Activated CD4-positive, alpha-beta T cell treated with anti-CD3 and anti-CD28 coated beads, Interleukin-2, amount 10 ng/mL, durations not matched to agents 7 days and 5 days (primary cell): ENCODE data around the gene AGBL1. TPM values are rescaled to one million over a fixed set of nuclear protein-coding genes. Genes with fewer than 3 reads are reported as not detected.

Experiments used
- CTCF ChIA-PET: fragments of 350-600 bp; sonication (Branson Sonifier 250); formaldehyde crosslinking; loops from one replicate; lab custom pipeline; 2021; ENCODE audit warnings: antibody characterized with exemption; lab: Charles Lee
- POLR2A ChIA-PET: fragments of 350-600 bp; sonication (Branson Sonifier 250); formaldehyde crosslinking; loops from one replicate; lab custom pipeline; 2021; ENCODE audit warnings: antibody characterized with exemption; lab: Charles Lee
- DNase-seq: peaks from one replicate; pipeline ENCODE4 v3.0.0-alpha.2; 2020
- H3K27ac Mint-ChIP-seq: one replicate; pipeline ENCODE4 v1.8.0; 2021; ENCODE audit warnings: mild to moderate bottlenecking, moderate library complexity, mixed read lengths
- H3K27me3 Mint-ChIP-seq: one replicate; pipeline ENCODE4 v1.8.0; 2021; ENCODE audit warnings: mixed read lengths
- H3K36me3 Mint-ChIP-seq: one replicate; pipeline ENCODE4 v1.8.0; 2021; ENCODE audit warnings: low read depth, mixed read lengths
- H3K4me1 Mint-ChIP-seq: one replicate; pipeline ENCODE4 v1.8.0; 2021; ENCODE audit warnings: mixed read lengths
- H3K4me3 Mint-ChIP-seq: one replicate; pipeline ENCODE4 v1.8.0; 2021; ENCODE audit warnings: mild to moderate bottlenecking, moderate library complexity, mixed read lengths
- H3K9me3 Mint-ChIP-seq: one replicate; pipeline ENCODE4 v1.8.0; 2021; ENCODE audit warnings: mixed read lengths
- total RNA-seq, 2 experiments: library from RNA; stranded (reverse); gene quantifications; one replicate each; pipeline ENCODE4 v1.2.3, GENCODE V29; 2021

AGBL1 gene
- total RNA-seq, 2 experiments from 2014 or later, result not detected

GRCh38 chr15:86849558-86850285 is 770.1 kb downstream of the AGBL1 start:
- no peak for DNase-seq

DNA sequence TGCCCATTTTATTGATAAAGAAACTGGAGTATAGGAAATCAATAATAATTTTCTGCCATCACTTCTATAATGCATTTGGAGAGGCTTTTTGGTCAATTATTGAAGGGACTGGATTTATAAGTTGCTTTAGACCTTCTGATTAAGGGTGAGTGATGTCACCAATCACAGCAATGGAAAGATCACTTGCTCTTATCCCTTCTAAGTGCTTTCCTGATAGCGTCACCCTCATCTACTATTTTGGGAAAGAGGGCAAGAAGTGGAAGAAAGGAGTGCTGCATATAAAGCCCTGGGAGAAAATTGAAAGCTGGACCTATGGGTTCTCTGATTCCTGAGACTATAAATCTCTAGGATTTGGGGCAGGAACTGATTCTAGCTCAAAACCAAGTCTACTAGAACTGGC is 771.3 kb downstream of the AGBL1 start:
- no peaks in the 10 kb centered on the region for H3K4me1 Mint-ChIP-seq
- H3K9me3 Mint-ChIP-seq, result peaks cover 2% of the 10 kb centered on the region
- peaks cover 2% of the 10 kb centered on the region for H3K27me3 Mint-ChIP-seq
- no peak for DNase-seq
- H3K4me3 Mint-ChIP-seq, result no peak overlapping the region
- CTCF ChIA-PET, result no interaction called here
- H3K27ac Mint-ChIP-seq, result no peak overlapping the region
- POLR2A ChIA-PET, result no interaction called here
- H3K36me3 Mint-ChIP-seq, result no peaks in the 10 kb centered on the region

More at GRCh38 chr15:86849558-86850285, 770.1 kb downstream of the AGBL1 start:
- peaks cover 2% of the 10 kb centered on the region for H3K27me3 Mint-ChIP-seq
- H3K36me3 Mint-ChIP-seq, result no peaks in the 10 kb centered on the region
- no peaks in the 10 kb centered on the region for H3K4me1 Mint-ChIP-seq
- ChIA-PET CTCF (interaction anchor here (0.8 kb wide), 1 partner anchor 9 kb away, joined by 3 read pairs; no protein-coding TSS in a partner anchor), POLR2A (no interaction called here)
- H3K27ac Mint-ChIP-seq, result no peak overlapping the region
- no peak overlapping the region for H3K4me3 Mint-ChIP-seq
- peaks cover 2% of the 10 kb centered on the region for H3K9me3 Mint-ChIP-seq

- ChIA-PET CTCF (no interaction called here), POLR2A (no interaction called here)
- Mint-ChIP-seq H3K4me3 (no peak overlapping the region), H3K27ac (no peak overlapping the region), H3K27me3 (no peaks in the 10 kb centered on the region), H3K36me3 (no peaks in the 10 kb centered on the region), H3K9me3 (no peaks in the 10 kb centered on the region), H3K4me1 (no peaks in the 10 kb centered on the region)
- no peak for DNase-seq
Measured at GRCh38 chr15:86852741-86853140, 773.1 kb downstream of the AGBL1 start.

GRCh38 chr15:86854176-86854575 is 774.5 kb downstream of the AGBL1 start:
- no peak for DNase-seq
- H3K4me3 Mint-ChIP-seq, result no peak overlapping the region
- H3K27me3 Mint-ChIP-seq, result no peaks in the 10 kb centered on the region
- ChIA-PET CTCF (no interaction called here), POLR2A (no interaction called here)
- no peak overlapping the region for H3K27ac Mint-ChIP-seq
- H3K4me1 Mint-ChIP-seq, result no peaks in the 10 kb centered on the region
- no peaks in the 10 kb centered on the region for H3K9me3 Mint-ChIP-seq
- no peaks in the 10 kb centered on the region for H3K36me3 Mint-ChIP-seq

DNA sequence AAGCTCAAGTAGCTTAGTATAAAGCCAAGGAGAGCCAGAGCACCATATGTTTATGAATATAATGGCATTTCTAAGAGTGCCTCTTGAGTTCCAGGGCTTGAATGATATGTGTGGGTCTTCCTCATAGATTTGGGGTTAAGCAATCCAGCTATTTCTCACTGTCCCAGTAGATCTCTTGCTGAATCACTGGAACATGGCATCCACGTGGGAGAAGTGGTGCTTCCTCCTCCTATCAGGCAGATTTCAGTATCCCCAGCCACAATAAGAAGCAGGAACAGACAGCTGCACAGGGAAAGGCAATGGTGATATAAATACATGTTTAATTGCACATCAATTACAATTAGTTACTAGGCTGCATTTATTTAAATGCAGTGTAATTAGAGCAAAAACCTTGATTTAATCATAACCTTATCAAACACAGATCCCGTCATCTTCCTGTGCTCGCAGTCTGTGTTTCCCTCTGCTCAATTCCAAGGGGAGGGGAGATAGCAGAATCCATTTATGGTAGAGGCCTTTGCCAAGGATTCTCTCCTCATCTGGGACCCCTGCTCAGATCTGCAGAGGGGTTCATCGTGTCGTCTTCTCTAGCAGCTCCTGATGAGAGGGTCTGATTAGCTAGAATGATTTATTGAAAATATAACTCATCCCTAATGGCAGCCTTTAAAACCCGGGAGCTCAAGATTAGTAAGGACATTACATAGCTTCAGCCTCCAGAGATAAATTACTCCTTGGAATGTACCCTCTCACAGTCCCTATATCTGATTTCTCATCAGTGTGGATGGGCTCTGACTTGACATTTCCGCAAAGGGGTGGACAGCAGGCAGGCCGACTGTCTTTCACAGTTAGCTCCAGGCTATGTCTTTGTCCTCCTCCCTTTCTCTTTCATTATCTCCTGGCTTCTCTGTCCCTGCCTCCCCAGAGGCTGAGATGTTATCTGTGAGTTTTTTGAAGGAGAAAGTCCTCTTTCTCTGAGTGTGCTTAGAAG is 775.9 kb downstream of the AGBL1 start:
- H3K9me3 Mint-ChIP-seq, result no peaks in the 10 kb centered on the region
- no peak overlapping the region for H3K4me3 Mint-ChIP-seq
- no peaks in the 10 kb centered on the region for H3K27me3 Mint-ChIP-seq
- POLR2A ChIA-PET, result no interaction called here
- CTCF ChIA-PET, result interaction anchor here (1.0 kb wide), 1 partner anchor 24 kb away, joined by 3 read pairs; no protein-coding TSS in a partner anchor
- H3K27ac Mint-ChIP-seq, result no peak overlapping the region
- no peaks in the 10 kb centered on the region for H3K36me3 Mint-ChIP-seq
- DNase-seq, result no peak
- H3K4me1 Mint-ChIP-seq, result no peaks in the 10 kb centered on the region

- ChIA-PET CTCF (no interaction called here), POLR2A (no interaction called here)
- no peak overlapping the region for H3K27ac Mint-ChIP-seq
- no peak overlapping the region for H3K4me3 Mint-ChIP-seq
- H3K4me1 Mint-ChIP-seq, result no peaks in the 10 kb centered on the region
- H3K27me3 Mint-ChIP-seq, result no peaks in the 10 kb centered on the region
- no peaks in the 10 kb centered on the region for H3K9me3 Mint-ChIP-seq
- DNase-seq, result no peak
- H3K36me3 Mint-ChIP-seq, result no peaks in the 10 kb centered on the region
Measured at GRCh38 chr15:86857701-86858100, 778.0 kb downstream of the AGBL1 start.

DNA sequence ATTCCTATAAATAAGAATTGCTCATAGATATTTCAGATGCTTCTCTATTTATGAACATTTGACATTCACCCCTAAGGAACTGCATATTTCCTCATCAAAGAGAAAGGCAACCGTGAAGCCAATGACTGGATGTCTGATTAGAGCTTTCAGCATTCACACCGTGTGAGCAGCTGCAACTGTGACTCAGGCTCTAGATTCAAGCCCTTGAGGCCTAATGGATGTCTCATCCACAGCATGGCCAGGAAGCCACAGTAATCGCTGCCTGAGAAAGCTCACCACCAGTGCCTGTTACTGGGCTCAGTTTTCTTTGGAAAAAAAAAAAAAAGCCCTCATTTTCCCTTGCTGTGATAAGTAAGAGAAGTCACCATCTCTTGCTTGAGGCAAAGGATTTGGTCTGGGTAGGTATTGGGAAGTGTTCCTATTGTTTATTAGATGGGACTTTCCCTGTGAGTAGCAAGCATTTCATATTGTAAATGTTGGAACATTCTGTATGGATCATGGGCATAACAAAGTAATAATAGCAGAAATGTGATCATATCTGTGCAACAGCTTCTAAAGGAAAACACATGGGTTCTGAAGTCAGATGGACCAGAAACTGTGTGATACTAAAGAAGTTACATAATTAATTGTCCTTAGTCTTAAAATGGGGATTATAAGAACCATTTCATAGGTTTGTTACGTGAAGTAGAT is 783.7 kb downstream of the AGBL1 start:
- no peaks in the 10 kb centered on the region for H3K36me3 Mint-ChIP-seq
- H3K27ac Mint-ChIP-seq, result no peak overlapping the region
- H3K27me3 Mint-ChIP-seq, result no peaks in the 10 kb centered on the region
- no peaks in the 10 kb centered on the region for H3K9me3 Mint-ChIP-seq
- CTCF ChIA-PET, result no interaction called here
- POLR2A ChIA-PET, result no interaction called here
- no peaks in the 10 kb centered on the region for H3K4me1 Mint-ChIP-seq
- H3K4me3 Mint-ChIP-seq, result no peak overlapping the region
- DNase-seq, result no peak

DNA sequence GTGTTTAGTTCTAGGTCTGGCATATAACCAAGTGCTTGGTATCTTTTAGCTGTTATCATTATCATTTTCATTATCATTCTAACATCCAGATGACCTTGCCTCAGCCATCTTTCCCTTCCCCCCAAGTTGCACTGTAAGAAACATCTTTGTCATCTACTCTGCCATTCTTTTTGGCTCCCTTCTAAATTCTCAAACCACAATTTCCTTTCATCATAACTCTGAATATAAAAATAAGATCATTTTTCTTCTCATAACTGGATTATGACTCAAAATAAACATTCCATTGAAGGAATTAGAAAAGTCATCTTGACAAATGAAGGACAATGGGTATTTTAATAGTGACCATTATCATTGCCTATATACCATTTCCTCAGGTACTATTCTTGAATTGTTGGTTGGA is 786.2 kb downstream of the AGBL1 start:
- Mint-ChIP-seq H3K27me3 (no peaks in the 10 kb centered on the region), H3K27ac (no peak overlapping the region), H3K4me1 (no peaks in the 10 kb centered on the region), H3K9me3 (no peaks in the 10 kb centered on the region), H3K36me3 (no peaks in the 10 kb centered on the region), H3K4me3 (no peak overlapping the region)
- no peak for DNase-seq
- ChIA-PET POLR2A (no interaction called here), CTCF (no interaction called here)

DNA sequence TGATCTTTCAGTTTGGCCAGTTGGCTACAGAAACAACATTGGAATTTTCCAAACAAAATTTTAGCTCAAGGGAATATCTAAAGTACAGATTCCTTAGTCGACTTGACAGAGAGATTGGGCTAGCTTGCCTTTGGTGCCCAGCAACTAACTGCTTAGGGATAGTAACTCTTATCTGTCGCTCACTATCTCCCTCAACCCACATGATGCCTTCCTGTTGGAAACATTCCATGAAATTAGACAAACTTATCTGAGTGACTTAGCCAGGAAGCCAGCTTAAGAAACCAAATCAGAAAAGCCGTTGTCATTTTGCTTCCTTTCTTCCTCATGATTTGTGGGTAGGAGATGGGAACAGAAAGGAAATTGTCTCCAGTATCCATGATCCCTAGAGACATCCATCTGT is 791.2 kb downstream of the AGBL1 start:
- Mint-ChIP-seq H3K27me3 (no peaks in the 10 kb centered on the region), H3K36me3 (no peaks in the 10 kb centered on the region), H3K27ac (no peak overlapping the region), H3K4me1 (no peaks in the 10 kb centered on the region), H3K9me3 (no peaks in the 10 kb centered on the region), H3K4me3 (no peak overlapping the region)
- POLR2A ChIA-PET, result no interaction called here
- CTCF ChIA-PET, result no interaction called here
- no peak for DNase-seq

- Mint-ChIP-seq H3K36me3 (no peaks in the 10 kb centered on the region), H3K27me3 (no peaks in the 10 kb centered on the region), H3K9me3 (no peaks in the 10 kb centered on the region), H3K4me1 (no peaks in the 10 kb centered on the region), H3K27ac (no peak overlapping the region), H3K4me3 (no peak overlapping the region)
- ChIA-PET CTCF (no interaction called here), POLR2A (no interaction called here)
- no peak for DNase-seq
Measured at GRCh38 chr15:86871964-86872363, 792.3 kb downstream of the AGBL1 start.

DNA sequence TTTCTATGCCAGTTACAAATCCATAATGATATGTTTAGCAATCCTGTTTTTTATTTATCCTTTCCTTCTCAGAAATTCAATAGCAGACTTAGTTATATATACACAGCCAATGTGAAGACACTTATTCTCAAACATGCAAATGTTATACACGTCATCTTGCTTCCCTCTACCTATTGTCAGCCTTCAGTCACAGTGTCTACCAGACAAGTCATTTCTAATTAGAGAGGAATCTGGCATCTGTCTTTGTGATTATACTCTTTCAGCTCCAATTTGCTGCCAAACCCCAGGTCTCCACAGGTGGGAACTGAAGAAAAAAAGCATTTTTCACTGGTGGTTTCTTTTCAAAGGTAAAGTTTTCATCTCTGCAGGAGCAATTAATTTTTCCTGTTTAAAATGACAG is 793.1 kb downstream of the AGBL1 start:
- Mint-ChIP-seq H3K27ac (no peak overlapping the region), H3K27me3 (no peaks in the 10 kb centered on the region), H3K4me3 (no peak overlapping the region), H3K9me3 (no peaks in the 10 kb centered on the region), H3K36me3 (no peaks in the 10 kb centered on the region), H3K4me1 (no peaks in the 10 kb centered on the region)
- POLR2A ChIA-PET, result no interaction called here
- no peak for DNase-seq
- CTCF ChIA-PET, result no interaction called here

- H3K36me3 Mint-ChIP-seq, result no peaks in the 10 kb centered on the region
- no peaks in the 10 kb centered on the region for H3K4me1 Mint-ChIP-seq
- no peak overlapping the region for H3K27ac Mint-ChIP-seq
- no peaks in the 10 kb centered on the region for H3K9me3 Mint-ChIP-seq
- POLR2A ChIA-PET, result no interaction called here
- DNase-seq, result no peak
- H3K4me3 Mint-ChIP-seq, result no peak overlapping the region
- CTCF ChIA-PET, result no interaction called here
- no peaks in the 10 kb centered on the region for H3K27me3 Mint-ChIP-seq
Measured at GRCh38 chr15:86875067-86875466, 795.4 kb downstream of the AGBL1 start.
